ENCODE results near the gene ATPAF1.

The ATPAF1 gene

DNA sequence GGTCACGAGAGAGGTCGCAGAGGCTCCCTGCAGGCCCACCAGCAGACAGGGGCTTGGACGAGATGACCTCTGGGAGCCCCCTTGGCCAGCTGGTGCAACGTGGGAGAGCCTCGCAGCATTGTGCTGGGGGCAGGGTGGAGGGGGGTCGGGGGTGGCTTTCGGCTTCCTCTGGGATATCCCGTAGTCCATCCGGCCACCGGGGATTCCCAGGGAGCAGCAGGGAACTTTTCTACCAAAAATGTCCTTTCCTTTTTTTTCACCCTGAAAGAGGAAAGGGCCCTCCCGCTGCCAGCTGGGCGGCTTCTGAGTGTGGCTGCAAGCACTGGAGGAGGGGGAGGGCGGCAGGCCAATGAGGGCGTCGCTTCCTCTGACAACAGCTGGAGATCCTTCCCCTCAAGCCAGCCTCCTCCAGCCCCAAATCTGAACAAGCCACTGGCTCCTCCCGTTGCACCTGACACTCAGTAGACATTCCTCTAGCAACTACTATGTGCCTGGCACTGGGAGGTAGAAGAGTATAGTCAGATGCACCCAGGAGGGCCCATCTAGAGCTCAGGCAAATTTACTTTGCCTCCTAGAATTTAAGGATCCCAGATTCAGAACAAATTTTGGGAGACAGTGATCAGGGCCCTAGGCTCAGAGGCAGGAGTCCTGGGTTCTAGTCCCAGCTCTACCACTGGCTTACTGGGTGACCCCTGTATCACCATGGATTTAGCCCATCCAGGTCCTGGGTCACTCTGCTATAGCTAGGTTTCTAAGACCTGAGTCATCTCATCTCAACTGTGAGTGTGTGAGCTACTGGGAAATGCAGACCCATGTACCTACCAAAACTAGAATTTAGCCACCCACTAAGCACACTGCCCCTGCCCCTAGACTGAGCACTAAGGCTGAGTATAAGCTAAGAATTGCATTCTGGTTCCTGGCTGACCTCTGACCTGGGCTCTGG lies 54.2 kb downstream of the ATPAF1 start:
- DNase-seq = peak; percentile 60

- no peak for DNase-seq
Measured at GRCh38 chr1:46612937-46613660, 55.1 kb downstream of the ATPAF1 start.

- no peak for DNase-seq
Measured at GRCh38 chr1:46611691-46612221, 56.4 kb downstream of the ATPAF1 start.

DNA sequence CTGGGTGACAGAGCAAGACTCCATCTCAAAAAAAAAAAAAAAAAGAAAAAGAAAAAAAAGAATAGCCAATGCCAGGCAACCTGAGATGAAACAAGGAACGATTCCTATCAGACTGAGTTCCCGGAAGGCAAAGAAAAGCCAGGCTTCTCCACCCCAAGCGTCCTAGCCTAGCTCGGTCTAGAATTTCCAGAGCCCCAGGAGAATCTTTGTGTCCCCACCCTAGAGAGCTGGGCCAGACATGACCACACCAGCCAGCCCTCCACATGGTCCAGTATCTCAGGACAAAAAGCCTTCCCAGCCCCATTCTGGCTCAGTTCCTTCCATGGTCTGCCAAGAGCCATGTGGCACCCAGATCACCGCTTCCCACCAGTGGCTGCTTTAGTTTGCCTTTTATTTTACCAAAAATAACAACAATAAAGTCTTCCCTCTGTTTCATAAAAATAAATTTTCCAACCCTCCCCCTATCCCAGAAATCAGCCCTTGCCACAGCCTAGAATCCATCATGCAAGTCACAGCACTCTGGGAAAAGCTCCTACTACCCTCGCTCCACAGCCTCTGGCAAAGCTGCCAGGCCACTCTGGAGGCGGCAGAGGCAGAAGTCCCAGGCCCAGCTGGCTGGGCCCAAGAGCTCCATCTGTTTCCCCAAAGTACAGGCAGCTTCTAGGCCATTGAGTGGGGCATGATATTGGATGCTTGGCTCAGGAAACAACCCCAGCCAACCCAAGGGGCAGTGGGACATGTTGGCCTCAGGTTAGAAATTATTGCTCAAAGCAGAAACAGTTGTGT lies 60.6 kb downstream of the ATPAF1 start:
- peak; percentile 22 for DNase-seq

GRCh38 chr1:46606255-46606965 lies 61.8 kb downstream of the ATPAF1 start:
- DNase-seq = no peak

- no peak for DNase-seq
Measured at GRCh38 chr1:46605232-46605631, 62.9 kb downstream of the ATPAF1 start.

GRCh38 chr1:46603858-46604549 lies 64.2 kb downstream of the ATPAF1 start, which contains the start of gene MKNK1:
Gene MKNK1 (minus strand): TSS chr1:46604268. CDS start chr1:46583327, 20,941 bp downstream.
- peak; percentile 85 for DNase-seq

DNA sequence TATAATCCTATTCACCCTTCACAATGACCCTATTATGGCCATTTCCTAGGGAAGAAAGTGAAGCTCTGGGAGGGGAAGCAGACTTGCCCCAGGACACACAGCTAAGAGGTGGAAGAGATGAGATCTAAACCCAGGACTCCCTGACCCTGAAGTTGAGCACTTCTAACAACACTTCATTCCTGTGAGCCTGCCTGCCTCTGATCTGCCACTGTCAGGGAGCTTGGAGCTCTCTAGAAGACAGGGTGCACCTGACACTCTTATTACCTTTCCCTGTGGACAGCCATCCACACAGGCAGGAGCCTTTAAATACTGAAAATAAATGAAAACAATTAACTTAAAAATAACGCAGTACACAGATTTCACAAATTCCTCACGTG lies 64.7 kb downstream of the ATPAF1 start:
- no peak for DNase-seq

GRCh38 chr1:46601257-46602007 lies 66.7 kb downstream of the ATPAF1 start:
- no peak for DNase-seq

- DNase-seq = no peak
Measured at GRCh38 chr1:46599059-46599970, 68.8 kb downstream of the ATPAF1 start.

DNA sequence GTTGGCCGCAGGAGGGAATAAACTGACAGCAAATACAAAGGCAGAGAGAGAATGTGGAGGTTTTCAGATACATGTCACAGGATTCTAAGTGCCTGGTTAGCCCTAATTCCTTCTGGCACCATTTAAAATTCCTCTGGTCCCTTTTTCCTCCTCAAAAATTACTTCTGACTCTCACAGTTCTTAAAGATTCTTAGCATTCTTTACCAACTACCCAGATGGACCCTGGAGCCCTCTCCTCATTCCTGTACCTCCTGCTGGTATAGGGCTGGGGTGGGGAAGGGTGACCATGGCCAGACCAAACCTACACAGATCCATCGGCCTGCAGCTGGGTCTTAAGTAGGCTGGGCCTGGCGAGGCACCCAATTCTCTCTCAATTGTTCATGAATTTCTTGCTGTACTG lies 71.3 kb downstream of the ATPAF1 start:
- DNase-seq = no peak

GRCh38 chr1:46596036-46596435 lies 72.1 kb downstream of the ATPAF1 start:
- no peak for DNase-seq

GRCh38 chr1:46595127-46595526 lies 73.0 kb downstream of the ATPAF1 start:
- no peak for DNase-seq

- no peak for DNase-seq
Measured at GRCh38 chr1:46594063-46594462, 74.1 kb downstream of the ATPAF1 start.

DNA sequence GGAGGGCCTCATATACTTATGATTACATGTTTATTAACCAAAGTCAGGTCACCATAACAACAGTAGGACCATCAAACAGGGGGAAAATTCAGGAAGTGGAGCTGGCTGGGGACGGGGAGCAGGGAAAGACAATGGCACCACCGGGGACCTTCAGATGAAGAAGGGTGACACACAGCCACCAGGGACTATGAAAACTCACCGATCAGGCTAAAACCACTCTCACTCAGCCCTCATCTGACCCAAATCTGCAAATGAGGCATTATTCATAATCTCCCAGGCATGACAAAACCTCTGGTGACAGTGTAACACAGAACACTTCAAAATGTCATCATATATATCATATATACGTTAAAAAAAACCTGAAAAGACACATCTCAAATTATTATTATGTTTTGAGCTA lies 75.3 kb downstream of the ATPAF1 start:
- DNase-seq = no peak

DNA sequence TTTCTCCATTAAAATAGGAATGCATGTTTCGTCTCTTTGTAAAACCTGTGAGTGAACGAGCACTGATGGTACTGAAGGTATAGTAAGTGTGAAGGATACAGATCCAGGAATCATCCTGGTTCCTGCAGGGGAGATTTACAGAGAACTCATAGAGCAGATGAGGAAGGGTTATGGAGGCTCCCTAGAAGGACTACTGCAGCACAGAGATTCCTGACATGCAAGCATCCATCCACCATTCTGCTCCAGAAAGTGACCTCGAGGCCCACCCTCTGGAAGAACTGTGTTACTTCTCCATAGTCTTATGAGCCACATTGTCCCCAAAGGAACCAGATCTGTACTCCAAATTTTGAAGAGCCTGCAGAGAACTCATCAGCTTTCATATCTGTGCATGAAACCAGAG lies 78.6 kb downstream of the ATPAF1 start:
- DNase-seq = no peak

DNA sequence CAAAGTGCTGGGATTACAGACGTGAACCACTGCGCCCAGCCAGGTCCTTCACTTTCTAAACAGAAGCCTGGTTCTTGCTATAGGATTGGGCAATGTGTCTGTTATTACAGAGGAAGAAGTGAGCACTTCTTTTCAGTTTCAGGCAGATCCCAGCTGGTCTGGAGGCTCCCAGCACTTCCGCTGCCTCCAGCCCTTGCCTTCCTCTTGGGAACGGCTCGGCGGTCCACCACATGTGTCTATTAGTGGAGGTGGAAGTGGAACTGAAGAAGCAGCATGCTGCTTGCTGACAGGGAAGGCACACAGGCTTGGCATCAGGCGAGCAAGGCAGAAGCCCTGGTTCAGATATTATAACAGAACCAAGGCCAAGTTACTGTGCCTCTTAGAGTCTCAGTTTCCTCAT lies 81.1 kb downstream of the ATPAF1 start:
- DNase-seq = no peak

DNA sequence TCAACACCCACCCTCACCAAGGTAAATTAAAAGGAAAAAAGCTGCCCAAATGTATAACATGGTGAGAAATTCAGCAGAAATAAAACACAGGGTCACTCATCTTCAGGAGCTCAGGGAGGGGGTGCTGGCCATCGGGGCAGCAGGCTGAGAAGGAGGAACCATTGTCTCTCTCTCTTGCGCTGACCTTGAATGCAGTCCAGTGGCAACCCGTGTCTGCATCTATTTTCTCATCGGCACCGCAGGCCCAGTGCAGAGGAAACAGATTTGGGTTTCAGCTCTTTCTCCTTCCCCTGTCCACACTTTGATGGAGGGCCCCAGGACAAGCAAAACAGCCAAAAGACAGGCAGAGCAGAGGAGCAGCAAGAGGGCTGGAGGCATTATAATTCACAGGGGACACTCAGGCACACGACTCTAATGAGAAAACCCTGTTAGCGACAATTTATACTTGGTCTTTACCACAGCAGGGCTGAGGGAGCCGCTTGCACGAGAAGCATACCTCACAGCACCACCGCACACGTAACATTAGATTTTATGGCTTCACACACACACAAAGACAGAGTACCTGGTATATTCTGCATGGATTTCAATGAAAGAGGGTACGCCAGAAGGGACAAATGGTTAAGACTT lies 82.7 kb downstream of the ATPAF1 start:
- DNase-seq = no peak

- DNase-seq = no peak
Measured at GRCh38 chr1:46583494-46583893, 84.7 kb downstream of the ATPAF1 start.

All from DMS 273 treated with DMSO at 0.1 percent for 48 hours (cell line).